IMR-90 (cell line): Measurements from ENCODE around the gene NCOA5.

Experiments
- BHLHE40 ChIP-seq: fragments of 150-350 bp; IDR thresholded peaks from 2 replicates; pipeline ENCODE4 v1.6.1; 2016; ENCODE audit warnings: mild to moderate bottlenecking, low read depth, low read length
- CTCF ChIP-seq: conservative IDR thresholded peaks from 2 replicates; pipeline ENCODE4 v1.5.1; 2012; ENCODE audit warnings: mild to moderate bottlenecking, low read depth, low read length, improper control_type of control experiment
- MAFK ChIP-seq: IDR thresholded peaks from 2 replicates; pipeline ENCODE4 v1.6.1; 2012; ENCODE audit warnings: low read depth, low read length, improper control_type of control experiment
- MXI1 ChIP-seq: IDR thresholded peaks from 2 replicates; pipeline ENCODE4 v1.6.1; 2012; ENCODE audit warnings: low read depth, mild to moderate bottlenecking, low read length, moderate library complexity, borderline replicate concordance
- NFE2L2 ChIP-seq: fragments of 150-350 bp; IDR thresholded peaks from 2 replicates; pipeline ENCODE4 v1.6.1; 2016; ENCODE audit warnings: low read depth, mild to moderate bottlenecking, low read length
- POLR2A ChIP-seq: IDR thresholded peaks from 2 replicates; pipeline ENCODE4 v1.6.1; 2012; ENCODE audit warnings: mild to moderate bottlenecking, low read depth, low read length
- RCOR1 ChIP-seq: IDR thresholded peaks from 2 replicates; pipeline ENCODE4 v1.6.1; 2012; ENCODE audit warnings: mild to moderate bottlenecking, low read length, improper control_type of control experiment; ENCODE audit not compliant: insufficient replicate concordance
- SMC3 ChIP-seq: fragments of 150-350 bp; IDR thresholded peaks from 2 replicates; pipeline ENCODE4 v1.6.1; 2016; ENCODE audit warnings: low read depth, mild to moderate bottlenecking, antibody characterized with exemption, low read length, moderate library complexity
- USF2 ChIP-seq: fragments of 150-350 bp; IDR thresholded peaks from 2 replicates; pipeline ENCODE4 v1.6.1; 2017; ENCODE audit warnings: mild to moderate bottlenecking, antibody characterized with exemption, low read length, low read depth

- peak; percentile 34; the same call in 1 of the 2 replicates for TF ChIP-seq SMC3
- peak; percentile 57 for TF ChIP-seq CTCF
- TF ChIP-seq MXI1 = no peak
- no peak for TF ChIP-seq BHLHE40
- TF ChIP-seq RCOR1 = no peak
- TF ChIP-seq POLR2A = no peak
- TF ChIP-seq MAFK = no peak
- TF ChIP-seq NFE2L2 = no peak
- TF ChIP-seq USF2 = no peak
Measured at GRCh38 chr20:46022411-46023147, 67.2 kb downstream of the NCOA5 start.
